ENCODE results near the gene ANKIB1.

DNA sequence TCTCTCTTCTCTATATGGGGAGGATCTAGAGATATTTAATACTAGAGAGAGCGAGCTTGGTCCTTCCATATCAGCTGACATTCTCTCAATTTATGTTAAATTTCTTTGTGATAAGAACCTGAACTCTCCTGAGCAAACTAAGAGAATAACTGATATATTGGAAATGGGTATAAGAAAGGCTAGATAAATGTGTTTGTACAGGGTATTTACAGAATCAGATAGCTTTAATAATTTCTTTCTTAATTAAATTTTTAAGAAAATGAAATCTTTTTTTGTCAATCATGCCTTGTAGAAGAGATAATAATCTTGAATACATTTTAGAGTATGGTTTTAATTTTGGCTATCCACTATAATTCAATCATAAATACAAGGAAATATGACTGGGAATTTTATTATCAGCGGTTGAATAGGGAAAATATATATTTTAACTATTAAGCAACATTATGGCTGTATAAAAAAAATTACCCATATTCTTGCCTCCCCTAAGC is 58.7 kb downstream of the ANKIB1 start:
- TF ChIP-seq POLR2A (IDR thresholded peaks at IDR 0.05), result no peak
- TF ChIP-seq, protein P1, sequence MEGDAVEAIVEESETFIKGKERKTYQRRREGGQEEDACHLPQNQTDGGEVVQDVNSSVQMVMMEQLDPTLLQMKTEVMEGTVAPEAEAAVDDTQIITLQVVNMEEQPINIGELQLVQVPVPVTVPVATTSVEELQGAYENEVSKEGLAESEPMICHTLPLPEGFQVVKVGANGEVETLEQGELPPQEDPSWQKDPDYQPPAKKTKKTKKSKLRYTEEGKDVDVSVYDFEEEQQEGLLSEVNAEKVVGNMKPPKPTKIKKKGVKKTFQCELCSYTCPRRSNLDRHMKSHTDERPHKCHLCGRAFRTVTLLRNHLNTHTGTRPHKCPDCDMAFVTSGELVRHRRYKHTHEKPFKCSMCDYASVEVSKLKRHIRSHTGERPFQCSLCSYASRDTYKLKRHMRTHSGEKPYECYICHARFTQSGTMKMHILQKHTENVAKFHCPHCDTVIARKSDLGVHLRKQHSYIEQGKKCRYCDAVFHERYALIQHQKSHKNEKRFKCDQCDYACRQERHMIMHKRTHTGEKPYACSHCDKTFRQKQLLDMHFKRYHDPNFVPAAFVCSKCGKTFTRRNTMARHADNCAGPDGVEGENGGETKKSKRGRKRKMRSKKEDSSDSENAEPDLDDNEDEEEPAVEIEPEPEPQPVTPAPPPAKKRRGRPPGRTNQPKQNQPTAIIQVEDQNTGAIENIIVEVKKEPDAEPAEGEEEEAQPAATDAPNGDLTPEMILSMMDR (IDR thresholded peaks at IDR 0.05), result no peak
